Measurements from ENCODE around the gene KLF2.
"Not testable (repeated sequence)": the region's sequence is repeated elsewhere in the genome, so short reads cannot be mapped to it uniquely, and the experiment has no call there.

The KLF2 gene

GRCh38 chr19:16340654-16341053 is 16.0 kb downstream of the KLF2 start:
- no peaks in the 10 kb centered on the region for H3K27me3 Mint-ChIP-seq (ENCODE audit: low read depth)
- H3K9me3 Mint-ChIP-seq, result no peaks in the 10 kb centered on the region
- no peak overlapping the region for H3K4me3 Mint-ChIP-seq
- H3K36me3 Mint-ChIP-seq (ENCODE audit: low read depth), result no peaks in the 10 kb centered on the region
- peak overlapping the region in 1 of 3 experiments; percentile 50 for H3K27ac Mint-ChIP-seq
- no peak for TF ChIP-seq CTCF (IDR thresholded peaks at IDR 0.05; ENCODE audit: unreplicated experiment in 3 of 3)
- H3K4me1 Mint-ChIP-seq, result peaks cover 34% of the 10 kb centered on the region

GRCh38 chr19:16342002-16342715 is 17.5 kb downstream of the KLF2 start:
- Mint-ChIP-seq H3K4me3 (peak overlapping the region in 1 of 3 experiments; percentile 22), H3K27me3 (ENCODE audit: low read depth) (no peaks in the 10 kb centered on the region), H3K27ac (peak overlapping the region; percentile 67 to 92 (median 90)), H3K9me3 (no peaks in the 10 kb centered on the region), H3K4me1 (peaks cover 30% of the 10 kb centered on the region), H3K36me3 (ENCODE audit: low read depth) (no peaks in the 10 kb centered on the region)
- TF ChIP-seq CTCF (IDR thresholded peaks at IDR 0.05; ENCODE audit: unreplicated experiment in 3 of 3), result no peak

- H3K9me3 Mint-ChIP-seq, result no peaks in the 10 kb centered on the region
- no peak for TF ChIP-seq CTCF (IDR thresholded peaks at IDR 0.05; ENCODE audit: unreplicated experiment in 3 of 3)
- no peak overlapping the region for H3K4me3 Mint-ChIP-seq
These were observed 18.5 kb downstream of the KLF2 start for GRCh38 chr19:16343156-16343555.

GRCh38 chr19:16345457-16345856 is 20.8 kb downstream of the KLF2 start:
- Mint-ChIP-seq H3K4me1 (peaks cover 36% of the 10 kb centered on the region), H3K4me3 (no peak overlapping the region), H3K27me3 (ENCODE audit: low read depth) (no peaks in the 10 kb centered on the region), H3K27ac (peak overlapping the region in 2 of 3 experiments; percentile 13 to 52), H3K9me3 (no peaks in the 10 kb centered on the region), H3K36me3 (ENCODE audit: low read depth) (no peaks in the 10 kb centered on the region)
- no peak for TF ChIP-seq CTCF (IDR thresholded peaks at IDR 0.05; ENCODE audit: unreplicated experiment in 3 of 3)

More at GRCh38 chr19:16343156-16343555, 18.5 kb downstream of the KLF2 start:
- H3K36me3 Mint-ChIP-seq (ENCODE audit: low read depth), result no peaks in the 10 kb centered on the region
- H3K27ac Mint-ChIP-seq, result no peak overlapping the region
- no peaks in the 10 kb centered on the region for H3K27me3 Mint-ChIP-seq (ENCODE audit: low read depth)
- peaks cover 38% of the 10 kb centered on the region for H3K4me1 Mint-ChIP-seq

GRCh38 chr19:16347099-16347498 is 22.5 kb downstream of the KLF2 start:
- H3K9me3 Mint-ChIP-seq; H3K27me3 Mint-ChIP-seq (ENCODE audit: low read depth); H3K36me3 Mint-ChIP-seq (ENCODE audit: low read depth); H3K4me3 Mint-ChIP-seq: not testable (repeated sequence)
- H3K4me1 Mint-ChIP-seq, result peaks cover 27% of the 10 kb centered on the region
- peak overlapping the region in 1 of 3 experiments; percentile 69 for H3K27ac Mint-ChIP-seq

GRCh38 chr19:16347706-16348105 is 23.1 kb downstream of the KLF2 start:
- TF ChIP-seq CTCF (IDR thresholded peaks at IDR 0.05; ENCODE audit: unreplicated experiment in 3 of 3), result no peak
- no peaks in the 10 kb centered on the region for H3K9me3 Mint-ChIP-seq

More at GRCh38 chr19:16347706-16348105, 23.1 kb downstream of the KLF2 start:
- Mint-ChIP-seq H3K4me1 (peaks cover 21% of the 10 kb centered on the region), H3K27ac (peak overlapping the region; percentile 20 to 77 (median 69)), H3K36me3 (ENCODE audit: low read depth) (no peaks in the 10 kb centered on the region), H3K4me3 (no peak overlapping the region), H3K27me3 (ENCODE audit: low read depth) (no peaks in the 10 kb centered on the region)

Data from nephron (organoid).